ENCODE measurements around the gene TMCC1.
"Not testable (repeated sequence)": the region's sequence is repeated elsewhere in the genome, so short reads cannot be mapped to it uniquely, and the experiment has no call there.

TMCC1 gene

GRCh38 chr3:129838086-129838485 lies 55.4 kb downstream of the TMCC1 start:
- TF ChIP-seq CTCF (IDR thresholded peaks at IDR 0.05; ENCODE audit: unreplicated experiment in 3 of 3): no peak
- H3K9me3 Mint-ChIP-seq: peaks cover 6% of the 10 kb centered on the region
- no peaks in the 10 kb centered on the region for H3K27me3 Mint-ChIP-seq (ENCODE audit: low read depth)
- H3K4me1 Mint-ChIP-seq: peaks cover 23% of the 10 kb centered on the region
- H3K36me3 Mint-ChIP-seq (ENCODE audit: low read depth): peaks cover 47% of the 10 kb centered on the region
- H3K4me3 Mint-ChIP-seq: no peak overlapping the region
- peak overlapping the region in 1 of 3 experiments; percentile 0 for H3K27ac Mint-ChIP-seq

GRCh38 chr3:129837065-129837642 lies 56.4 kb downstream of the TMCC1 start:
- peak overlapping the region in 1 of 3 experiments; percentile 0 for H3K27ac Mint-ChIP-seq
- peaks cover 38% of the 10 kb centered on the region for H3K36me3 Mint-ChIP-seq (ENCODE audit: low read depth)
- H3K27me3 Mint-ChIP-seq (ENCODE audit: low read depth): no peaks in the 10 kb centered on the region
- no peak for TF ChIP-seq CTCF (IDR thresholded peaks at IDR 0.05; ENCODE audit: unreplicated experiment in 3 of 3)
- H3K9me3 Mint-ChIP-seq: peaks cover 6% of the 10 kb centered on the region
- H3K4me1 Mint-ChIP-seq: peaks cover 23% of the 10 kb centered on the region
- no peak overlapping the region for H3K4me3 Mint-ChIP-seq

- Mint-ChIP-seq H3K27me3 (ENCODE audit: low read depth) (no peaks in the 10 kb centered on the region), H3K36me3 (ENCODE audit: low read depth) (peaks cover 32% of the 10 kb centered on the region), H3K9me3 (peaks cover 6% of the 10 kb centered on the region), H3K4me3 (no peak overlapping the region), H3K27ac (peak overlapping the region in 1 of 3 experiments; percentile 0), H3K4me1 (peaks cover 23% of the 10 kb centered on the region)
- TF ChIP-seq CTCF (IDR thresholded peaks at IDR 0.05; ENCODE audit: unreplicated experiment in 3 of 3): no peak
Observed at GRCh38 chr3:129836381-129837064, 57.0 kb downstream of the TMCC1 start.

- Mint-ChIP-seq H3K4me3 (no peak overlapping the region), H3K4me1 (peaks cover 23% of the 10 kb centered on the region), H3K9me3 (peaks cover 3% of the 10 kb centered on the region), H3K27me3 (ENCODE audit: low read depth) (no peaks in the 10 kb centered on the region), H3K36me3 (ENCODE audit: low read depth) (peaks cover 21% of the 10 kb centered on the region), H3K27ac (no peak overlapping the region)
- TF ChIP-seq CTCF (IDR thresholded peaks at IDR 0.05; ENCODE audit: unreplicated experiment in 3 of 3): no peak
Observed at GRCh38 chr3:129835198-129835597, 58.3 kb downstream of the TMCC1 start.

GRCh38 chr3:129834580-129834979 lies 58.9 kb downstream of the TMCC1 start:
- Mint-ChIP-seq H3K27me3 (ENCODE audit: low read depth) (no peaks in the 10 kb centered on the region), H3K4me1 (peaks cover 23% of the 10 kb centered on the region), H3K27ac (no peak overlapping the region), H3K36me3 (ENCODE audit: low read depth) (peaks cover 15% of the 10 kb centered on the region), H3K4me3 (no peak overlapping the region), H3K9me3 (peaks cover 3% of the 10 kb centered on the region)
- TF ChIP-seq CTCF (IDR thresholded peaks at IDR 0.05; ENCODE audit: unreplicated experiment in 3 of 3): no peak

GRCh38 chr3:129831942-129832341 lies 61.6 kb downstream of the TMCC1 start:
- Mint-ChIP-seq H3K27ac (peak overlapping the region in 1 of 3 experiments; percentile 38), H3K4me1 (peaks cover 14% of the 10 kb centered on the region)
- not testable (repeated sequence) for H3K27me3 Mint-ChIP-seq (ENCODE audit: low read depth); H3K9me3 Mint-ChIP-seq; H3K36me3 Mint-ChIP-seq (ENCODE audit: low read depth); H3K4me3 Mint-ChIP-seq

All from nephron (organoid).